ENCODE data around the gene POLR1B. TPM values are rescaled to one million over a fixed set of nuclear protein-coding genes. Genes with fewer than 3 reads are reported as not detected.
A peak's percentile ranks its signal among the peaks of the same experiment; 100 is the strongest.
"Not testable (repeated sequence)": the region's sequence is repeated elsewhere in the genome, so short reads cannot be mapped to it uniquely, and the experiment has no call there.

POLR1B gene, protein sequence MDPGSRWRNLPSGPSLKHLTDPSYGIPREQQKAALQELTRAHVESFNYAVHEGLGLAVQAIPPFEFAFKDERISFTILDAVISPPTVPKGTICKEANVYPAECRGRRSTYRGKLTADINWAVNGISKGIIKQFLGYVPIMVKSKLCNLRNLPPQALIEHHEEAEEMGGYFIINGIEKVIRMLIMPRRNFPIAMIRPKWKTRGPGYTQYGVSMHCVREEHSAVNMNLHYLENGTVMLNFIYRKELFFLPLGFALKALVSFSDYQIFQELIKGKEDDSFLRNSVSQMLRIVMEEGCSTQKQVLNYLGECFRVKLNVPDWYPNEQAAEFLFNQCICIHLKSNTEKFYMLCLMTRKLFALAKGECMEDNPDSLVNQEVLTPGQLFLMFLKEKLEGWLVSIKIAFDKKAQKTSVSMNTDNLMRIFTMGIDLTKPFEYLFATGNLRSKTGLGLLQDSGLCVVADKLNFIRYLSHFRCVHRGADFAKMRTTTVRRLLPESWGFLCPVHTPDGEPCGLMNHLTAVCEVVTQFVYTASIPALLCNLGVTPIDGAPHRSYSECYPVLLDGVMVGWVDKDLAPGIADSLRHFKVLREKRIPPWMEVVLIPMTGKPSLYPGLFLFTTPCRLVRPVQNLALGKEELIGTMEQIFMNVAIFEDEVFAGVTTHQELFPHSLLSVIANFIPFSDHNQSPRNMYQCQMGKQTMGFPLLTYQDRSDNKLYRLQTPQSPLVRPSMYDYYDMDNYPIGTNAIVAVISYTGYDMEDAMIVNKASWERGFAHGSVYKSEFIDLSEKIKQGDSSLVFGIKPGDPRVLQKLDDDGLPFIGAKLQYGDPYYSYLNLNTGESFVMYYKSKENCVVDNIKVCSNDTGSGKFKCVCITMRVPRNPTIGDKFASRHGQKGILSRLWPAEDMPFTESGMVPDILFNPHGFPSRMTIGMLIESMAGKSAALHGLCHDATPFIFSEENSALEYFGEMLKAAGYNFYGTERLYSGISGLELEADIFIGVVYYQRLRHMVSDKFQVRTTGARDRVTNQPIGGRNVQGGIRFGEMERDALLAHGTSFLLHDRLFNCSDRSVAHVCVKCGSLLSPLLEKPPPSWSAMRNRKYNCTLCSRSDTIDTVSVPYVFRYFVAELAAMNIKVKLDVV
- total RNA-seq = 1 to 10 TPM; 5.7 to 6.8 TPM

DNA sequence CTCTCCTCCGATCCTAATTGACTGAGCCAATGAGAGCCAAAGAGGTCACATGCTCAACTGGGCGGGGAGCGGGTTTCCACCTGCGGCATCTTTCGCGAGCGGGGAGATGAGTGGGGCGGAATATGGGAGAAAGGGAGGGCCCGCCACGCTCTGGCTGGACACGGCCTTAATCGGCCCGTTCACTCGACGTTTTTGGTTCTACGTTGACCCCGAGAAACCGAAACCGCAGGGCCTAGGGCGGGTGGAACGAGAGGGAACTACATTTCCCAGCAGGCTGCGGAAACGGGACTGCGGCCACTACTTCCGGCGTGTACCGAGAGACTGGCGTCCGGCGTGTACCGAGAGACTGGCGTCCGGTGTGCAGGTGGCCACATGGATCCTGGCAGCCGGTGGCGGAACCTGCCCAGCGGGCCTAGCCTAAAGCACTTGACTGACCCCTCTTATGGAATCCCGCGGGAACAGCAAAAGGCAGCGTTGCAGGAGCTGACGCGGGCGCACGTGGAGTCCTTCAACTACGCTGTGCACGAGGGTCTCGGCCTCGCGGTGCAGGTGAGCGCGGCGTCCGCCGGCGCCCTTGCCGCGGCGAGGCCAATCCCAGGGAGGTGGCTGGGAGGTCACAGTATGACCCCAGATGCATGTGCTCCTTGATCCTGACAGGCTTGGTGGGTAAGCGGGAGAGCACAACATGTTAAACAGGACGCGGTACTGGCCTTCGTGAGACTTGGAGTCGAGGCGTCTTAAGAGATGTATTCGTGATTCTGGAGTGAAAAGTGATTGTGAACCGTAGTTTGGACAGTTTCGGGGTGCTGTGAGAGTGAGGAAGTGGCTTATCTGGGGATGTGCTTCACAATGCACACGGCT, at the start of gene POLR1B:
Gene POLR1B (plus strand): TSS at position 343 of the 861 bp plus-strand sequence. CDS start 30 bp downstream, at position 373.
- H3K27ac ChIP-seq = peak within 1 kb of the TSS; percentile 86
- H3K4me3 ChIP-seq = peak within 1 kb of the TSS; percentile 88 to 90
- TF ChIP-seq, protein P1, sequence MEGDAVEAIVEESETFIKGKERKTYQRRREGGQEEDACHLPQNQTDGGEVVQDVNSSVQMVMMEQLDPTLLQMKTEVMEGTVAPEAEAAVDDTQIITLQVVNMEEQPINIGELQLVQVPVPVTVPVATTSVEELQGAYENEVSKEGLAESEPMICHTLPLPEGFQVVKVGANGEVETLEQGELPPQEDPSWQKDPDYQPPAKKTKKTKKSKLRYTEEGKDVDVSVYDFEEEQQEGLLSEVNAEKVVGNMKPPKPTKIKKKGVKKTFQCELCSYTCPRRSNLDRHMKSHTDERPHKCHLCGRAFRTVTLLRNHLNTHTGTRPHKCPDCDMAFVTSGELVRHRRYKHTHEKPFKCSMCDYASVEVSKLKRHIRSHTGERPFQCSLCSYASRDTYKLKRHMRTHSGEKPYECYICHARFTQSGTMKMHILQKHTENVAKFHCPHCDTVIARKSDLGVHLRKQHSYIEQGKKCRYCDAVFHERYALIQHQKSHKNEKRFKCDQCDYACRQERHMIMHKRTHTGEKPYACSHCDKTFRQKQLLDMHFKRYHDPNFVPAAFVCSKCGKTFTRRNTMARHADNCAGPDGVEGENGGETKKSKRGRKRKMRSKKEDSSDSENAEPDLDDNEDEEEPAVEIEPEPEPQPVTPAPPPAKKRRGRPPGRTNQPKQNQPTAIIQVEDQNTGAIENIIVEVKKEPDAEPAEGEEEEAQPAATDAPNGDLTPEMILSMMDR (IDR thresholded peaks at IDR 0.05) = no peak
- peak; percentile 79 for DNase-seq (ENCODE audit: low spot score)
- H3K36me3 ChIP-seq = peaks cover under 1% of the 10 kb centered on the region
- no peaks in the 10 kb centered on the region for H3K27me3 ChIP-seq
- H3K9me3 ChIP-seq = no peaks in the 10 kb centered on the region
- H3K4me1 ChIP-seq = peaks cover 0 to 18% of the 10 kb centered on the region in 2 donors

DNA sequence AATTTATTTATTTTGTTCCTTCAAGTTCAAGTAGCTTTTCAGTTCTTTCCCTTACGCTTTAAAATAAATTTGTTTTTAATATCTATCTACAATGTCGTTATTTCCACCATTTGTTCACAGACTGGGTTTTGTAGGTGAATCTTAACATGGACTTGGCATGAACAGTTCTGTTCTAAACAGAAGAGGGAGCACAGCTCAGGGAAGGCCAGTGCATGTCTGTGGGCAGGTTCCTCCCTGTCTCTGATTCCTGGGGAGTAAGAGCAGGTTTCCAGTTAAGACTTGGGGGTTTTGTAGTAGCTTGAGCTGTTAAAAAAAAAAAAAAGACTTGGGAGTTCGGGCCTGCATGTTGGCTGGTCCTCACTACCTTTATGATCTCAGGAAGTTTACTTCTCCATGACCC, 49.2 kb upstream of the POLR1B start:
- H3K9me3 ChIP-seq = no peaks in the 10 kb centered on the region
- H3K36me3 ChIP-seq = no peaks in the 10 kb centered on the region
- TF ChIP-seq, protein P1 (IDR thresholded peaks at IDR 0.05) = no peak
- peaks cover 0 to 1% of the 10 kb centered on the region in 2 donors for H3K4me1 ChIP-seq
- H3K4me3 ChIP-seq = no peak overlapping the region
- no peak for DNase-seq (ENCODE audit: low spot score)
- no peaks in the 10 kb centered on the region for H3K27me3 ChIP-seq
- H3K27ac ChIP-seq = no peak overlapping the region

DNA sequence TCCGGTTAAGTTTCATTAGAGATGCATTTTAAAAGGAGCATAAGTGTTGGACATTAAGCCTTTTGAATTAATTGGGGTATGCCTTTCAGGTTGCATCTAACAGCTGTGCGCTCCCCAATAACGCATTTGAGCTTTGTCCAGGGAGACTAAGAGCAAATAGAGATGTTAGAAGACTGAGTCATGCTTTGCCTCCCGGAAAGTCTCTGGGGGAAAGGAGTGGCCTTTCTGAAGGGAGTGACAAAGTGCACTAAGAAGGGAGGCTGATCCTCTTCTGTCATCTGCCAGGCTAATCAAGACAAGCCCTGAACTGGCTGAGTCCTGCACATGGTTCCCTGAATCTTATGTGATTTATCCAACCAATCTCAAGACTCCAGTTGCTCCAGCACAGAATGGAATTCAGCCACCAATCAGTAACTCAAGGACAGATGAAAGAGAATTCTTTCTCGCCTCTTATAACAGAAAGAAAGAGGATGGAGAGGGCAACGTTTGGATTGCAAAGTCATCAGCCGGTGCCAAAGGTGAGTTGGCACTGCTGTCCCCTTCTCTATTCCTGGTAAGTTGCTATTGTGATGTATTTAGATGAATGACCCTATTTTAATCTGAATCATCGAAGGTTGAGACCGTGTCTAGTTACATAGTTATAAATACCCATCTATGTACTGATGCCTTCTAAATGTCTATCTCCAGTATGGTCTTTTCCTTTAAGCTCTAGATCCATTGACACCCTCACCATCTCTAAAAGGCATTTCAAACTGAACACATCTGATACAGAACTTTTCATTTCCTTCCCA, 48.2 kb upstream of the POLR1B start:
- Histone ChIP-seq H3K9me3 (no peaks in the 10 kb centered on the region), H3K4me1 (no peaks in the 10 kb centered on the region), H3K4me3 (no peak overlapping the region), H3K36me3 (no peaks in the 10 kb centered on the region), H3K27ac (no peak overlapping the region), H3K27me3 (no peaks in the 10 kb centered on the region)
- TF ChIP-seq, protein P1 (IDR thresholded peaks at IDR 0.05) = no peak
- no peak for DNase-seq (ENCODE audit: low spot score)

DNA sequence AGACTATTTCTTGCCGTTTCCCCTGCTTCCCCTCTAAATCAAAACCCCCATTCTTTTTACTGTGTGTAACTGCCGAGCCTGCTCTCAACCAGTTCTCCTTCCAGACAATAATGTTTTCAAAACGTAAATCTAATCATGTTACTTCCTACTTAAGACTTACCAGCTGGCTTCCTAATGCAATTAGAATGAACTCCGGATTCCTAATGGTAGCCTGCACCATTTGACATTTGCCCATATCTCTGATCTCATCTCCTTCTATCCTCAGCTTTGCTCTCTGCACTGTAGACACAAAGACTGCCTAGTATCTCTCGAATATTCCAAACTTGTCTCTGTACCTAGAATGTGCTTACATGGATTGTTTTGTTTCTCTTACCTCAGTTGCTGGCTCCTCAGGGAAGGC, 47.4 kb upstream of the POLR1B start:
- Histone ChIP-seq H3K27ac (no peak overlapping the region), H3K4me1 (no peaks in the 10 kb centered on the region), H3K36me3 (no peaks in the 10 kb centered on the region), H3K9me3 (no peaks in the 10 kb centered on the region), H3K4me3 (no peak overlapping the region), H3K27me3 (no peaks in the 10 kb centered on the region)
- DNase-seq (ENCODE audit: low spot score) = no peak
- TF ChIP-seq, protein P1 (IDR thresholded peaks at IDR 0.05) = no peak

DNA sequence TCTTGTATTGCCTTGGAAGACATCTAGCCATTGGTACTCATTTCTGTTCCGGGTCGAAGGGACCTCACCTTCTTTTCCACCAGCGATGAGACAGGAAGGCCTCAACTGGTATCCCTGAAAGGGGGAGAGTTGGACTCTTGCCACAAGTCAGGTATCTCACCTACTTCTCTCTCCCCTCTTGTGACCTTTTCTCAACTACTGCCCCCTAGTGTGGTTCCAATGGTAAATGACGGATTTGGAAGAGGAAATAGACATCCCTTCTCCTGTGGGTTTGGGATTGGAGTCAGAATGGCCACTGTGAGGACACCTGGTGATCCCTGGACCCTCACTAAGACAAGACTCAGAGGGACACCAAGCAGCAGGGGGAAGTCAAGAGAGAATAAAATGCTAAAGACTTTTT, 46.4 kb upstream of the POLR1B start:
- H3K36me3 ChIP-seq; H3K9me3 ChIP-seq; H3K4me1 ChIP-seq; H3K27ac ChIP-seq; H3K27me3 ChIP-seq; DNase-seq (ENCODE audit: low spot score); H3K4me3 ChIP-seq: not testable (repeated sequence)
